Measurements from ENCODE around the gene MMEL1. TPM values are rescaled to one million over a fixed set of nuclear protein-coding genes. Genes with fewer than 3 reads are reported as not detected.

MMEL1 gene
- total RNA-seq, 1 donor from 2014 or later: 3.4 TPM

- H3K27ac Mint-ChIP-seq: peak overlapping the region; percentile 39
- peaks cover 15% of the 10 kb centered on the region for H3K4me1 Mint-ChIP-seq
- H3K9me3 Mint-ChIP-seq: no peaks in the 10 kb centered on the region
- H3K27me3 Mint-ChIP-seq (ENCODE audit: low read depth): peaks cover 5% of the 10 kb centered on the region
- TF ChIP-seq, protein P1, sequence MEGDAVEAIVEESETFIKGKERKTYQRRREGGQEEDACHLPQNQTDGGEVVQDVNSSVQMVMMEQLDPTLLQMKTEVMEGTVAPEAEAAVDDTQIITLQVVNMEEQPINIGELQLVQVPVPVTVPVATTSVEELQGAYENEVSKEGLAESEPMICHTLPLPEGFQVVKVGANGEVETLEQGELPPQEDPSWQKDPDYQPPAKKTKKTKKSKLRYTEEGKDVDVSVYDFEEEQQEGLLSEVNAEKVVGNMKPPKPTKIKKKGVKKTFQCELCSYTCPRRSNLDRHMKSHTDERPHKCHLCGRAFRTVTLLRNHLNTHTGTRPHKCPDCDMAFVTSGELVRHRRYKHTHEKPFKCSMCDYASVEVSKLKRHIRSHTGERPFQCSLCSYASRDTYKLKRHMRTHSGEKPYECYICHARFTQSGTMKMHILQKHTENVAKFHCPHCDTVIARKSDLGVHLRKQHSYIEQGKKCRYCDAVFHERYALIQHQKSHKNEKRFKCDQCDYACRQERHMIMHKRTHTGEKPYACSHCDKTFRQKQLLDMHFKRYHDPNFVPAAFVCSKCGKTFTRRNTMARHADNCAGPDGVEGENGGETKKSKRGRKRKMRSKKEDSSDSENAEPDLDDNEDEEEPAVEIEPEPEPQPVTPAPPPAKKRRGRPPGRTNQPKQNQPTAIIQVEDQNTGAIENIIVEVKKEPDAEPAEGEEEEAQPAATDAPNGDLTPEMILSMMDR (IDR thresholded peaks at IDR 0.05; ENCODE audit: unreplicated experiment): no peak
- H3K4me3 Mint-ChIP-seq: no peak overlapping the region
- DNase-seq (ENCODE audit: low spot score in 2 of 2, unreplicated experiment in 2 of 2): peak in 1 of 2 experiments; percentile 37
- H3K36me3 Mint-ChIP-seq: no peaks in the 10 kb centered on the region
Measured at GRCh38 chr1:2592672-2593071, 40.1 kb downstream of the MMEL1 start.

GRCh38 chr1:2591581-2592261 is 41.1 kb downstream of the MMEL1 start:
- Mint-ChIP-seq H3K4me1 (peaks cover 17% of the 10 kb centered on the region), H3K27ac (no peak overlapping the region), H3K36me3 (no peaks in the 10 kb centered on the region), H3K9me3 (no peaks in the 10 kb centered on the region), H3K27me3 (ENCODE audit: low read depth) (no peaks in the 10 kb centered on the region), H3K4me3 (no peak overlapping the region)
- DNase-seq (ENCODE audit: low spot score in 2 of 2, unreplicated experiment in 2 of 2): no peak
- TF ChIP-seq, protein P1 (IDR thresholded peaks at IDR 0.05; ENCODE audit: unreplicated experiment): no peak

DNA sequence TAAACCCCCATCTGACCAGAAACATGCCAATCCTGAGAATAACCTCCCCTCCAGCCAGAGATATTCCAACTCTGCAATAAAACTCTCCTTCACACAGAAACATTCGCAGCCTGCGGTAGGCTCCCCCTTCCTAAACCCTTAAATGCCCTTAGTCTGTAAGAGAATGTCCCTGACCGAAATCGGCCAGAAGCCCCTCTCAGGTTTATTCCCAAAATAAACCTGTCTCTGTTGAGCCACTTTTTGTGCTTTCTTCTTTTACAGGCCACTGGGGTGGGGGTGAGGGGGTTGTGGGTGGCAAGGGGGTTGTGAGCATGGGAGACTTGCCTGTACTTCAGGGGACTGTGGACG is 41.6 kb downstream of the MMEL1 start:
- Mint-ChIP-seq H3K4me3 (no peak overlapping the region), H3K27me3 (ENCODE audit: low read depth) (no peaks in the 10 kb centered on the region), H3K27ac (no peak overlapping the region)

GRCh38 chr1:2590233-2591141 is 42.3 kb downstream of the MMEL1 start:
- H3K27ac Mint-ChIP-seq: no peak overlapping the region
- no peak for DNase-seq (ENCODE audit: low spot score in 2 of 2, unreplicated experiment in 2 of 2)
- no peaks in the 10 kb centered on the region for H3K27me3 Mint-ChIP-seq (ENCODE audit: low read depth)
- no peaks in the 10 kb centered on the region for H3K9me3 Mint-ChIP-seq
- peaks cover 18% of the 10 kb centered on the region for H3K4me1 Mint-ChIP-seq
- H3K4me3 Mint-ChIP-seq: no peak overlapping the region
- TF ChIP-seq, protein P1 (IDR thresholded peaks at IDR 0.05; ENCODE audit: unreplicated experiment): no peak
- H3K36me3 Mint-ChIP-seq: no peaks in the 10 kb centered on the region

More for the DNA sequence above, 41.6 kb downstream of the MMEL1 start:
- Mint-ChIP-seq H3K4me1 (peaks cover 17% of the 10 kb centered on the region), H3K9me3 (no peaks in the 10 kb centered on the region), H3K36me3 (no peaks in the 10 kb centered on the region)
- TF ChIP-seq, protein P1 (IDR thresholded peaks at IDR 0.05; ENCODE audit: unreplicated experiment): no peak
- DNase-seq (ENCODE audit: low spot score in 2 of 2, unreplicated experiment in 2 of 2): no peak

GRCh38 chr1:2589431-2590232 is 43.2 kb downstream of the MMEL1 start:
- TF ChIP-seq, protein P1 (IDR thresholded peaks at IDR 0.05; ENCODE audit: unreplicated experiment): no peak
- peaks cover 25% of the 10 kb centered on the region for H3K4me1 Mint-ChIP-seq
- H3K36me3 Mint-ChIP-seq: no peaks in the 10 kb centered on the region
- H3K27ac Mint-ChIP-seq: no peak overlapping the region
- DNase-seq (ENCODE audit: low spot score in 2 of 2, unreplicated experiment in 2 of 2): no peak
- no peak overlapping the region for H3K4me3 Mint-ChIP-seq
- H3K27me3 Mint-ChIP-seq (ENCODE audit: low read depth): no peaks in the 10 kb centered on the region
- no peaks in the 10 kb centered on the region for H3K9me3 Mint-ChIP-seq
